8988T (cell line): ENCODE data around the gene KLHDC7A.

Experiments
- DNase-seq: peaks from one replicate; pipeline ENCODE4 v3.0.0; 2011

The KLHDC7A gene

DNA sequence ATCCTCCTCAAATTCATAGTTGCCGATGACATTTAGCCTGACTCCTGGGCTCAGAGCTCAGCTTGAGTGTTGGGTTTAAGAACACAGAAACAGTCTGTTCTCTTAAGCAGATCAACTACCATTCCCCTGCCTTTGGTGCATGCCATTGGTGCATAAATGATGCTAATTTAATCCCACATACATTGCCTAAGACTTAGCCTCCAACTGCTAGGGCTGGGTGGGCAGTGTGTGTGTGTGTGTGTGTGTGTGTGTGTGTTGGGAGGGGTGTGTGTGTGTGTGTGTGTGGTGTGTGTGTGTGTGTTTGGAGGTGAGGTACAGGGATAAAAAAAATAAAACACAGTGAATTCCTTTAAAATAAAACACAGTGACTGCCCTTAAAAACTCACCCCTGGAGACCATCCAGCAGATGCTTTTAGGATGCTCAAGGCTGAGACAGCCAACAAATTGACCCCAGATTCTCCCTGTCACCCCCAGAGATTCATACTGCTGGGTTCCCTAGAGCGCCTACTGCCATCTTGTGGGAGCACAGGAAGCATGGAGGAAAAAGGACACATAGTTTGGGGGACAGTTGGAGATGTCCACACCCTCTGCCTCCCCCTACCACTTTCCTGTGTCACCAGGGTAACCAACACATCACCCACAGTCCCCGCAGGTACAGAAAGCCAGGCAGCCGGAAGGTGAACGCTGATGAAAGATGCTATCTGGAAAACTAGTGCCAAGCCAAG is 30.6 kb downstream of the KLHDC7A start:
- DNase-seq = no peak

- DNase-seq = no peak
Measured at GRCh38 chr1:18511874-18512150, 31.1 kb downstream of the KLHDC7A start.

- DNase-seq = no peak
Measured at GRCh38 chr1:18512883-18513282, 32.2 kb downstream of the KLHDC7A start.

- no peak for DNase-seq
Measured at GRCh38 chr1:18513995-18514394, 33.3 kb downstream of the KLHDC7A start.

- DNase-seq = no peak
Measured at GRCh38 chr1:18515120-18515667, 34.5 kb downstream of the KLHDC7A start.

- no peak for DNase-seq
Measured at GRCh38 chr1:18516473-18516872, 35.7 kb downstream of the KLHDC7A start.

DNA sequence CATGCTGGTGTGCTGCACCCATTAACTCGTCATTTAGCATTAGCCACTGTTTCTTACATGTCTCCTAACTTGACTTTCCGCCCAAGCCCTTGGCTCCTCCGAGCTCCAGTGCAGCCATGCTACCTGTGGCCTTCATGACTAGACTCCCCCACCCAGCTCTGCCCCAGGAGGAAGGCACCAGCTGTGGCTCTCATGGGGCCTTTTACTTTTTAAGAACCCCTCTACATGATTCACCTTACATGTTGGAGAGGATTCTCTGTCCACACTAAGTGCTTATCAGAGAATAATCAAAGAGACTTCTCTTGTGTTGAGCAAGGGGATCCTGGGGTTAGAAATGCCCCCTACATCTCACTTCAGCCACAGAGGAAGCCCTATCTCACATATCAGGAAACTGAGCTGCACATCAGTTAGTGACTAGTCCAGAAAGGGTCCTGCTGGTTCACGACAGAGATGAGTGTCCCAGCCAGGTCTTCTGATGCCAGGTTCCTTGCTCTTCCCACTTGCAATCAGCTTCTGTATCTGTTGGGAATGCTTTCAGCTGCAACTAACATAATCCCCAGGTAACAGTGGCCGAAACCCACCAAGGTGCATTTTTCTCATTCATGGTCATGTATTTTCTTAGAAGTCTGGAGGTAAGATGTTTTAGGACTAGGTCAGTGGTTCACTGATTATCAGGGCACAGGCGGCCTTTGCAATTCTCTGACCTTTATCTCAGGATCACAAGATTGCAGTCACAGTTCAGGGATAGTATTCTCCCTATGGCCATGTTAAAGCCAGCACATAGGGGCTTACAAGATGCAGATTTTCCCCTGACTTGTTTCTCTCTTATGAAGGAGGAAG is 45.9 kb downstream of the KLHDC7A start:
- DNase-seq = no peak

DNA sequence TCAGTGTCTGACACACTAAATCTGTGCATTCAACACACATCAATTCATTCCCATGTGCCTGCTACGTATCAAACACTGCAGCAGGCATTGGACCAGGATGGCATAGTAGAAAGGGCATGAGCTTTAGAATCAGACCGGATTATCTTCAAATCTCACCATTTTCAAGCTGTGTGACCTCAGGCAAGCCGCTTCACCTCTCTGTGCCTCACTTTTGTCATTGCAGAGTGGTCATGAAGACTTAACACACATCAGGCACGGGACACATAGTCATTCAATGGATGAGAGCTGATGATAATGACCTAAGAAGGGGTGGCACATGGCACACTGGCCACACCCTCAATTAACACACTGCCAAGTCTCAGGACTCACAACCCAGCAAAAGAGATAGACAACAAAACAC is 46.8 kb downstream of the KLHDC7A start:
- DNase-seq = no peak

GRCh38 chr1:18527921-18528320 is 47.2 kb downstream of the KLHDC7A start:
- no peak for DNase-seq

- no peak for DNase-seq
Measured at GRCh38 chr1:18528616-18529015, 47.9 kb downstream of the KLHDC7A start.

DNA sequence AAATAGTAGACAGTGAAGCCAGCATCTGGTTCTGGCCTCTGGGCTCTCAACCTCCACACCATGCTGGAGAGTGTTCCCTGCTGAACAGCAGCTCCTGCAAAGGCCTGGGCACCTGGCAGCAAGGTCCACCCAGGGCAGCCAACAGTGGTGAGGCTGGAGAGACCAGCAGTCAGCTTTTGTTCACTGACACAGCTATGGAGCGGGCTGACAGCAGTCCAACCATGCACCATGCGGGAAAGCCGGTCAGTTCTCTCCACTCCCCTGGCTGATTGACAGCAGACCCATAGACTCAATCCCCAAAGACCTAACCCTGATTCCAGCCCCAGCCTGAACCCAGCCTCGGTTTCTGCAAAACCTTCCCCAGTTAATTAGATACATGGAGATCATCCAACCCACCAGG is 49.0 kb downstream of the KLHDC7A start:
- DNase-seq = no peak

DNA sequence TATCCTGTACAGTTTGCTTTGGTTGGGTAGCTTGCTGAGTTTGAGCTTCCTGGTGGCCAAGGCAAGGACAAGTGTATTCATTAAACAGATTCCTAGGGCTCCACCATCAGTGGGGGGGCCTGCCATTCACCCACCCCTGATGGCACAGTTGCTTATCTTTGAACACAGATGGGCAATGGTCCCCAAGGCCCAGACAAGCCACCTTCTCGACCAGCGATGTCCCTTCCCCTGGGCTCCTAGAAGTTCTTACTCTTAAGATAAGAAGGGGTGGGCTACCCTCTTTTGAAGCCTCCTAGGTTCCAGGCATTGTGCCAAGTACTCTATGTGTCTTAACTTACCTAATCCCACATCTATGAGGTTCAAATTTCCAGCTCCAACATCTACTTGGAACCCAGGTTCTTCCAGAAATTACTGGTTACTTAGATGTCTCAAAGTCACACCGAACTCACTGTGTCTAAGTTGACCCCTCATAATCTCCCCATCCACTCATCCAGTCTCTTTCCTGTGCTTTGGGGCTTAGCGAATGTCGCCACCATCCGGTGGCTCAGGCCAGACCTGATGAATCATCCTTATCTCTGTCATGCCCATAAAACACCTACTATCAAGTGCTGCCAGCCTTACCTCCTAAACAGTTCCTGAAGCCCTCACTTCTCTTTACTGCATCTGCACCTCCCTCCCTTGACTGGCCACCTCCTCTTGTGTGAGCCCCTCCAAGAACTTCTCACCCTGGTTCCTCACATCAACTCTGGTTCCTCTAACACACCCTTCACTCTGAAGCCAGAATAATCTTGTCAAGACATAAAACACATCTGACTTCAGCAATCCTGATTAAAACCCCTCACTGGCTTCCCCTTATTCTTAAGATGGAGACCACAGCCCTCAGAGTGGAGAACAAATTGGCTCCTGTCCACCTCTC is 50.1 kb downstream of the KLHDC7A start:
- no peak for DNase-seq

DNA sequence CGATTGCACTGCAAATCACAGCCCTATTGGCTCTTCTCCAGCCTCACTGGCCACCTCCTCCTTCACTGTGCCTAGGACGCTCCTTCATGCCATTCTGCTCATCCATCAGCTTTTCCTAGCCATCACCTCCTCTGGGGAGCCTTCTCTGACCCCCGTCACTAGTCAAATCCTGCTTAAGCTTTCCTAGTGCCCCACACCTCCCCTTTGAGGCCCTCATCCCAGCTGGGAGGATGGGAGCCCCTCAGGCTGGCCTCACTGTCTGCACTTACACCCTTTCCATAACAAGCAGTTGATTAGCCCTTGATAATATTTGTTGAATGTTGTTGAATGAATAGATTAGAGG is 50.7 kb downstream of the KLHDC7A start:
- DNase-seq = no peak

DNA sequence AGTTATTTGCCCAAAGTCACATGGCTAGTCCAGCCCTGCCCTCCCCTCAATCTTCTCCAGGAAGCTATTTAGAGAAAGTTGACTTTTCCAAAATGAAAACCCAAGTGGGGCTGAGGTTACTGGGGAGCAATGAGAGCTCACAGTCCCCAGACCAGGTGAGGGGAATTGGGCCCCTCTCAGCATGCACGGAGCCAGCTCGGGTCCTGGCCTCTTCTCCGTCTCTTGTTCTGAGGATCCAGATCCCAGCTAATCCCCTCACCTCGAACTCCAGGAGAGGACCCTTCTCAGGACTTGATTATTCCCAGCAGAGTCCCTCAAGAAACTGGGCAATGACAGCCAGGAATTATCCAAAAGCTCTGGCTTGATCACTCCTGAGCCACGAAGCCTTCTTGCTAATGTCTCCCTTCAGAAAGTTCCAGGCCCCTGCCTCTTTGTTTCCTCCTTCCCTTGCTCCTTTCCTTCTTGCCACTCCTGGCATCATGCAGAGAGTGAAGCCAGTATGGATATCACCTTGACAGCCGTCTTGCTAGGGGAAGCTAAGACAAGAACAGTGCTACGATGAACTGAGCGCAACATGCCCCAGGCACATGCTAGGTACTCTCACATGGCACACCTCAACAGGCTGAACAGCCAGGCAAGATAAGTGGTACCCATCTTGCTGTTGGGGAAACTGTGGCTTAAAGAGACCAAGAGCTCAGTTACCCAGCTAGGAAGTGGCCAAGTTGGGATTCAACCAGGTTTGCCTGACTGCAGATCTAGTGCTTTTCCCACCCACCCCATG is 51.9 kb downstream of the KLHDC7A start:
- DNase-seq = no peak

- no peak for DNase-seq
Measured at GRCh38 chr1:18533259-18533658, 52.5 kb downstream of the KLHDC7A start.

DNA sequence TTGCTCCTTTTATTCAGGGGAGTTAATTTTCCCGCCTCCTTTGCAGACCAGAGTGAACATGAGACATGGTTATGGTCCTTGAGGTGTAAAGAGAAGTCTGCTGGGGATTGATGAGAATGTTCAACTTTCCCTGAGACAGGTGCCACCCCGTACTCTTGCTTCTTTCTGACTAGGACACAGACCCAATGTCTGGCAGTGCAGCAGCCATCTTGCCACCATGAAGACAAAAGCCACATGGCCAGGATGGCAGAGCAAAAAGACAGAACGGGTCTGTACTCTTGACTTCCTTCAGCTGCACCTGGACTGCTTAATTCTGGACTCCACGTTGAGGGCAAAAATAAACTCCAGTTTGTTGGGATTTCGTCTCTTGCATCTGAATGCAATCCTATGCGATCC is 54.1 kb downstream of the KLHDC7A start:
- DNase-seq = no peak
